K562 (cell line): ENCODE results near the gene CABLES1. TPM values are rescaled to one million over a fixed set of nuclear protein-coding genes. Genes with fewer than 3 reads are reported as not detected.

Source experiments
- ATAC-seq: fragments of 200-7000 bp; cut with Tn5 transposase; 3 replicates; pipeline ENCODE4 v1.9.1; 2020; ENCODE audit warnings: moderate library complexity
- BruUV-seq: library from RNA; stranded (reverse); fragments of 400-500 nt; replicated peaks from 2 replicates; lab custom pipeline; 2021; lab: Mats Ljungman, UMichigan
- CTCF ChIA-PET: fragments of 300-600 bp; formaldehyde crosslinking; extraction: SDS; loops from one replicate; lab custom pipeline; 2021; ENCODE audit warnings: low intra/inter-chr PET ratio; lab: Yijun Ruan, JAX
- POLR2A ChIA-PET: fragments of 300-600, 350-650 bp; sonication (Branson Sonifier 250); formaldehyde crosslinking; extraction: SDS; loops from one replicate; lab custom pipeline; 2021; ENCODE audit warnings: antibody characterized with exemption, inconsistent platforms; lab: Yijun Ruan, JAX
- DNase-seq, 4 experiments: peaks; one replicate each; pipeline versions ENCODE4 v3.0.0 to v3.0.0-alpha.2; 2011 to 2018; ENCODE audit warnings: low spot score in 3 of 4, mixed read lengths in 3 of 4; ENCODE audit errors: extremely low read depth in 1 of 4
- FAIRE-seq: peaks from 2 replicates; lab custom pipeline; 2011; peaks lifted over from hg19 to GRCh38; lab: Jason Lieb, UNC
- H2AFZ ChIP-seq: 2 replicates; pipeline ENCODE4 v1.6.0; 2011; ENCODE audit warnings: low read depth, low read length, control low read depth, inconsistent platforms
- H3K27ac ChIP-seq: fragments of 200-600 bp; 3 replicates; pipeline ENCODE4 v1.8.0; 2011; ENCODE audit warnings: low read depth, mild to moderate bottlenecking, control low read depth, inconsistent platforms, low read length, moderate library complexity, mixed read lengths; ENCODE audit errors: extremely low read depth
- H3K27me3 ChIP-seq, 2 experiments: fragments of 300-600 bp in 1 of 2; 2 replicates in 1 of 2; 3 replicates in 1 of 2; pipeline versions ENCODE4 v1.6.0 to v1.8.0; 2011; ENCODE audit warnings: inconsistent platforms in 2 of 2, low read length in 2 of 2, mild to moderate bottlenecking in 1 of 2, mixed read lengths in 1 of 2, moderate library complexity in 1 of 2; ENCODE audit not compliant: control insufficient read depth in 2 of 2, insufficient read depth in 2 of 2
- H3K36me3 ChIP-seq: fragments of 300-600 bp; 3 replicates; pipeline ENCODE4 v1.8.0; 2011; ENCODE audit warnings: mild to moderate bottlenecking, low read length, inconsistent platforms; ENCODE audit not compliant: control insufficient read depth, insufficient read depth
- H3K4me1 ChIP-seq, 2 experiments: fragments of 200-600 bp in 1 of 2; replicated peaks in 1 of 2; 2 replicates in 1 of 2; 3 replicates in 1 of 2; pipeline versions ENCODE4 v1.5.1 to v1.8.0; 2011; ENCODE audit warnings: inconsistent platforms in 2 of 2, low read length in 2 of 2, mild to moderate bottlenecking in 1 of 2, mixed read lengths in 1 of 2, moderate library complexity in 1 of 2; ENCODE audit not compliant: control insufficient read depth in 2 of 2, insufficient read depth in 2 of 2
- H3K4me2 ChIP-seq: 2 replicates; pipeline ENCODE4 v1.6.1; 2011; ENCODE audit warnings: low read length, control low read depth, inconsistent platforms, mixed read lengths; ENCODE audit not compliant: insufficient read depth
- H3K4me3 ChIP-seq: fragments of 200-600 bp; sonication (generic), shearing (Covaris generic); 2 replicates; pipeline ENCODE4 v1.5.1; 2016; ENCODE audit warnings: control low read depth, inconsistent platforms
- H3K79me2 ChIP-seq: fragments of 200-600 bp; 3 replicates; pipeline ENCODE4 v1.8.0; 2011; ENCODE audit warnings: low read length, inconsistent platforms; ENCODE audit not compliant: control insufficient read depth, insufficient read depth
- H3K9ac ChIP-seq, 2 experiments: 2 replicates each; pipeline versions ENCODE4 v1.6.0 to v1.6.1; 2011; ENCODE audit warnings: low read depth in 2 of 2, low read length in 2 of 2, control low read depth in 1 of 2, inconsistent platforms in 1 of 2, mild to moderate bottlenecking in 1 of 2, mixed read lengths in 1 of 2; ENCODE audit not compliant: insufficient read depth in 1 of 2
- H3K9me1 ChIP-seq: one replicate; pipeline ENCODE4 v1.6.0; 2011; ENCODE audit warnings: inconsistent platforms, mild to moderate bottlenecking, low read length, moderate library complexity; ENCODE audit not compliant: control insufficient read depth, insufficient read depth
- H3K9me3 ChIP-seq: replicated peaks from 2 replicates; pipeline ENCODE4 v1.5.1; 2011; ENCODE audit warnings: low read depth, low read length, inconsistent platforms; ENCODE audit not compliant: control insufficient read depth, insufficient read depth
- H4K20me1 ChIP-seq: replicated peaks from 2 replicates; pipeline ENCODE4 v1.6.1; 2011; ENCODE audit warnings: low read length, inconsistent platforms, mixed read lengths; ENCODE audit not compliant: control insufficient read depth, insufficient read depth
- MED1 ChIP-seq: sonication (generic); formaldehyde crosslinking; IDR thresholded peaks from 2 replicates; pipeline ENCODE4 v1.8.1; 2023; ENCODE audit warnings: missing genetic modification reagents, borderline replicate concordance
- NR2C1 ChIP-seq, 2 experiments: fragments of 450-650 bp; IDR thresholded peaks; 2 replicates each; pipeline ENCODE4 v1.6.1; 2017; ENCODE audit warnings: mild to moderate bottlenecking in 2 of 2, antibody characterized with exemption in 1 of 2, inconsistent platforms in 1 of 2, missing compliant biosample characterization in 1 of 2, missing genetic modification characterization in 1 of 2
- PTBP1 ChIP-seq: fragments of 200-400 bp; formaldehyde crosslinking; IDR thresholded peaks from 2 replicates; pipeline ENCODE4 v1.6.1; 2017; ENCODE audit warnings: low read depth, low read length
- RBM15 ChIP-seq: fragments of 200-400 bp; formaldehyde crosslinking; IDR thresholded peaks from 2 replicates; pipeline ENCODE4 v1.6.1; 2018; ENCODE audit warnings: mild to moderate bottlenecking, low read length, moderate library complexity; ENCODE audit not compliant: insufficient read depth
- RFX5 ChIP-seq: IDR thresholded peaks from 2 replicates; pipeline ENCODE4 v1.6.1; 2011; ENCODE audit warnings: low read depth, mild to moderate bottlenecking, improper control_type of control experiment, low read length
- SOX6 ChIP-seq: fragments of 450-650 bp; IDR thresholded peaks from 2 replicates; pipeline ENCODE4 v1.6.1; 2014; ENCODE audit warnings: mild to moderate bottlenecking
- TSC22D4 ChIP-seq: fragments of 450-650 bp; IDR thresholded peaks from 2 replicates; pipeline ENCODE4 v1.6.1; 2016; ENCODE audit warnings: missing genetic modification characterization, missing biosample characterization, control low read depth
- ZNF655 ChIP-seq: fragments of 250-450 bp; sonication (Bioruptor Pico); IDR thresholded peaks from 2 replicates; pipeline ENCODE4 v1.5.0; 2021
- WGBS: fragments of 100-300 bp; shearing (Covaris generic); methylation state at CpG from one replicate; pipeline ENCODE4 v1.1.6; 2016; ENCODE audit warnings: low coverage, mixed read lengths; ENCODE audit not compliant: insufficient coverage; ENCODE audit errors: missing lambda C conversion rate; 5-methylcytosine and 5-hydroxymethylcytosine counted together
- in situ Hi-C: fragments of 300-500 bp; cut with MboI; formaldehyde crosslinking; loops from 4 replicates; pipeline ENCODE4 v1.15.0; 2018; ENCODE audit warnings: inconsistent platforms, mixed read lengths
- intact Hi-C: fragments of 100-400 bp; cut with micrococcal nuclease; formaldehyde crosslinking; loops from 2 replicates; pipeline ENCODE4 v1.14.2; 2022
- polyA plus RNA-seq, 8 experiments: library from polyadenylated mRNA; depleted of rRNA in 4 of 8; stranded (reverse) in 5 of 8; unstranded in 3 of 8; fragments of >200 nt; fragmentation: Nextera tagmentation in 2 of 8; fragmentation: Illumina TruSeq in 1 of 8; extraction: Ambion mirVana in 2 of 8; extraction: Trizol in 1 of 8; gene quantifications; 2 replicates each; pipeline versions ENCODE4 v1.2.1 to v1.2.3, GENCODE V29; 2011 to 2014; ENCODE audit warnings: inconsistent platforms in 1 of 8, missing spikeins in 1 of 8
- total RNA-seq, 7 experiments: library from RNA; depleted of rRNA in 6 of 7; stranded (reverse); fragments of >200 nt in 6 of 7; fragmentation: Illumina TruSeq in 2 of 7; extraction: Trizol in 2 of 7; gene quantifications; 2 replicates each; pipeline versions ENCODE4 v1.2.1 to v1.2.3, GENCODE V29; 2011 to 2021; ENCODE audit warnings: low replicate concordance in 1 of 7

Gene CABLES1
- total and polyA plus RNA-seq, 9 of the 15 experiments (the other 6 are each of a cell fraction or from before 2014, with no cell fraction given): 0.04 to 0.10 (median 0.06) TPM; not detected in 3

- Histone ChIP-seq H3K79me2 (no peaks in the 10 kb centered on the region), H3K9me3 (no peaks in the 10 kb centered on the region), H4K20me1 (no peaks in the 10 kb centered on the region), H3K9ac (peak overlapping the region in 1 of 2 experiments; percentile 55; a peak in 1 of 4 replicates), H3K4me1 (peaks cover 4 to 5% of the 10 kb centered on the region in 2 experiments; a peak in 2 of 5 replicates), H3K4me3 (no peak overlapping the region), H3K27ac (no peak overlapping the region), H3K27me3 (no peaks in the 10 kb centered on the region), H2AFZ (no peak overlapping the region), H3K9me1 (no peaks in the 10 kb centered on the region), H3K4me2 (no peak overlapping the region), H3K36me3 (no peaks in the 10 kb centered on the region)
- in situ Hi-C loops (no loop called here), intact Hi-C loops (no loop called here)
- WGBS: 67% methylated on average over 12 of the region's 12 CpGs
- peak; percentile 17; the same call in 1 of the 3 replicates for ATAC-seq
- ChIA-PET POLR2A (no interaction called here), CTCF (no interaction called here)
- no peak for DNase-seq
- no TSS peak for BruUV-seq
- no peak for TF ChIP-seq RFX5
- no peak for TF ChIP-seq MED1 (CRISPR knock-in tag)
- TF ChIP-seq TSC22D4 (tag): no peak
- TF ChIP-seq RBM15: no peak
- TF ChIP-seq SOX6: no peak
- TF ChIP-seq ZNF655 (CRISPR knock-in tag): no peak
- TF ChIP-seq NR2C1 (IDR thresholded peaks at IDR 0.05): no peak
- no peak for TF ChIP-seq NR2C1 (tag; IDR thresholded peaks at IDR 0.05)
- no peak for TF ChIP-seq PTBP1
- no peak for FAIRE-seq
Observed at GRCh38 chr18:23279931-23280330, 144.6 kb downstream of the CABLES1 start.
